Panc1 (cell line): ENCODE measurements around the gene ELP2. TPM values are rescaled to one million over a fixed set of nuclear protein-coding genes. Genes with fewer than 3 reads are reported as not detected.

ENCODE experiments used
- ATAC-seq: fragments of 200-7000 bp; cut with Tn5 transposase; 2 replicates; pipeline ENCODE4 v1.9.1; 2020; ENCODE audit warnings: mild to moderate bottlenecking, moderate library complexity
- BruUV-seq: library from RNA; stranded (reverse); fragments of 400-500 nt; replicated peaks from 2 replicates; lab custom pipeline; 2021; lab: Mats Ljungman, UMichigan
- CTCF ChIA-PET: fragments of 300-600 bp; sonication (Branson Sonifier 250); formaldehyde crosslinking; loops from one replicate; lab custom pipeline; 2022; ENCODE audit warnings: antibody characterized with exemption; lab: Charles Lee
- POLR2A ChIA-PET: fragments of 300-600 bp; sonication (Branson Sonifier 250); formaldehyde crosslinking; loops from one replicate; lab custom pipeline; 2022; ENCODE audit warnings: antibody characterized with exemption; lab: Charles Lee
- DNase-seq: peaks from one replicate; pipeline ENCODE4 v3.0.0-alpha.2; 2010; ENCODE audit warnings: low read depth, low spot score
- H3K27ac ChIP-seq: 2 replicates; pipeline ENCODE4 v1.5.1; 2011; ENCODE audit warnings: mild to moderate bottlenecking, low read length, inconsistent platforms
- H3K27me3 ChIP-seq: fragments of 200-500 bp; sonication (Bioruptor generic); 2 replicates; pipeline ENCODE4 v1.6.0; 2014; ENCODE audit warnings: low read length, inconsistent platforms; ENCODE audit not compliant: control insufficient read depth, insufficient read depth
- H3K36me3 ChIP-seq: fragments of 200-500 bp; sonication (Bioruptor generic); 2 replicates; pipeline ENCODE4 v1.5.1; 2014; ENCODE audit warnings: inconsistent platforms, mild to moderate bottlenecking, low read length, moderate library complexity; ENCODE audit not compliant: control insufficient read depth, insufficient read depth
- H3K4me1 ChIP-seq: 2 replicates; pipeline ENCODE4 v1.5.1; 2011; ENCODE audit warnings: inconsistent platforms, mild to moderate bottlenecking, low read length, moderate library complexity; ENCODE audit not compliant: control insufficient read depth, insufficient read depth
- H3K4me3 ChIP-seq, 2 experiments: 2 replicates each; pipeline ENCODE4 v1.5.1; 2011 to 2012; ENCODE audit warnings: low read depth in 2 of 2, low read length in 2 of 2, mild to moderate bottlenecking in 2 of 2, inconsistent platforms in 1 of 2, moderate library complexity in 1 of 2
- H3K9me3 ChIP-seq: fragments of 200-500 bp; sonication (Bioruptor generic); 2 replicates; pipeline ENCODE4 v1.5.1; 2014; ENCODE audit warnings: low read depth, mild to moderate bottlenecking, inconsistent platforms, low read length, moderate library complexity; ENCODE audit not compliant: control insufficient read depth, insufficient read depth
- CTCF ChIP-seq: fragments of 450-650 bp; IDR thresholded peaks from 2 replicates; pipeline ENCODE4 v1.5.1; 2017; ENCODE audit warnings: mild to moderate bottlenecking
- POLR2AphosphoS5 ChIP-seq: IDR thresholded peaks from 2 replicates; pipeline ENCODE4 v1.6.1; 2012; ENCODE audit warnings: mild to moderate bottlenecking, low read depth, low read length, moderate library complexity
- REST ChIP-seq, 2 experiments: IDR thresholded peaks; 2 replicates each; pipeline ENCODE4 v1.6.1; 2011 to 2012; ENCODE audit warnings: low read depth in 2 of 2, control low read depth in 1 of 2, low read length in 1 of 2, mild to moderate bottlenecking in 1 of 2, moderate library complexity in 1 of 2; ENCODE audit not compliant: insufficient read depth in 1 of 2
- SIN3A ChIP-seq: IDR thresholded peaks from 2 replicates; pipeline ENCODE4 v1.6.1; 2012; ENCODE audit warnings: low read depth, mild to moderate bottlenecking, low read length, moderate library complexity, borderline replicate concordance; ENCODE audit not compliant: insufficient read depth
- TCF7L2 ChIP-seq: IDR thresholded peaks from 2 replicates; pipeline ENCODE4 v1.6.1; 2011; ENCODE audit warnings: mild to moderate bottlenecking, low read depth, low read length, inconsistent platforms
- in situ Hi-C: cut with HindIII; loops from 2 replicates; pipeline ENCODE4 v1.10.0; 2016; ENCODE audit warnings: low sequenced_read_pairs, low pct_unique_long_range_greater_than_20kb
- intact Hi-C: fragments of 100-400 bp; cut with micrococcal nuclease; formaldehyde crosslinking; loops from one replicate; pipeline ENCODE4 v1.10.0; 2022; ENCODE audit not compliant: unreplicated experiment
- total RNA-seq: library from RNA; stranded (reverse); gene quantifications from one replicate; pipeline ENCODE4 v1.2.1, GENCODE V29; 2021; ENCODE audit not compliant: unreplicated experiment

Gene ELP2
- total RNA-seq, 1 experiment from 2014 or later, result 48.8 TPM

GRCh38 chr18:36177913-36178312 lies 48.2 kb downstream of the ELP2 start:
- Histone ChIP-seq H3K36me3 (peaks cover 7% of the 10 kb centered on the region; the same call in 1 of the 2 replicates), H3K27me3 (no peaks in the 10 kb centered on the region), H3K27ac (no peak overlapping the region), H3K4me1 (no peaks in the 10 kb centered on the region), H3K9me3 (no peaks in the 10 kb centered on the region), H3K4me3 (no peak overlapping the region)
- POLR2A ChIA-PET, result no interaction called here
- in situ Hi-C loops, result no loop called here
- intact Hi-C loops, result no loop called here
- BruUV-seq, result no TSS peak
- ATAC-seq (no peak), DNase-seq (no peak)
- TF ChIP-seq CTCF (no peak), POLR2AphosphoS5 (no peak), REST (IDR thresholded peaks at IDR 0.05; ENCODE audit: insufficient read depth in 1 of 2, low read depth in 2 of 2, low read length in 1 of 2) (no peak), TCF7L2 (no peak), SIN3A (no peak)
- CTCF ChIA-PET, result no interaction called here

GRCh38 chr18:36179562-36180355 lies 50.1 kb downstream of the ELP2 start:
- ChIA-PET CTCF (no interaction called here), POLR2A (no interaction called here)
- TF ChIP-seq TCF7L2 (no peak), CTCF (no peak), POLR2AphosphoS5 (no peak), REST (IDR thresholded peaks at IDR 0.05; ENCODE audit: insufficient read depth in 1 of 2, low read depth in 2 of 2, low read length in 1 of 2) (no peak), SIN3A (no peak)
- no peak for ATAC-seq
- no peaks in the 10 kb centered on the region for H3K9me3 ChIP-seq
- DNase-seq, result no peak
- no peaks in the 10 kb centered on the region for H3K27me3 ChIP-seq
- no peaks in the 10 kb centered on the region for H3K36me3 ChIP-seq
- H3K4me1 ChIP-seq, result no peaks in the 10 kb centered on the region
- intact Hi-C loops (no loop called here), in situ Hi-C loops (no loop called here)
- H3K27ac ChIP-seq, result no peak overlapping the region
- no TSS peak for BruUV-seq
- H3K4me3 ChIP-seq, result no peak overlapping the region
